ENCODE data around the gene MYO15A. TPM values are rescaled to one million over a fixed set of nuclear protein-coding genes. Genes with fewer than 3 reads are reported as not detected.

Gene MYO15A
- total and polyA plus RNA-seq, 2 of the 4 experiments (the other 2 are of a cell fraction): 0.18 to 1.1 TPM

- peaks cover 11 to 19% of the 10 kb centered on the region in 2 experiments for H3K79me1 ChIP-seq (ENCODE audit: low read depth in 1 of 2, low read length in 2 of 2)
- intact Hi-C loops (cut with micrococcal nuclease): no loop called here
These were observed 24.3 kb upstream of the MYO15A start for GRCh38 chr17:18084256-18084655.

More at GRCh38 chr17:18084256-18084655, 24.3 kb upstream of the MYO15A start:
- Histone ChIP-seq H3K27ac (ENCODE audit: insufficient read depth, low read length) (no peak overlapping the region), H2BK20ac (ENCODE audit: low read depth, low read length) (no peak overlapping the region), H2BK120ac (ENCODE audit: low read depth, low read length) (no peak overlapping the region), H3K27me3 (ENCODE audit: control insufficient read depth, insufficient read depth, low read length) (peaks cover 4% of the 10 kb centered on the region), H3K18ac (ENCODE audit: low read depth, low read length) (no peak overlapping the region), H4K91ac (ENCODE audit: insufficient read depth, low read depth, low read length) (no peak overlapping the region), H2AK9ac (replicated peaks; ENCODE audit: low read depth, low read length, poor library complexity) (no peak overlapping the region), H2AK5ac (ENCODE audit: low read depth, low read length) (no peak overlapping the region), H3K4me2 (ENCODE audit: low read depth, low read length) (no peak overlapping the region), H3K9me1 (ENCODE audit: insufficient read depth, low read length) (peaks cover 4% of the 10 kb centered on the region; the same call in 1 of the 2 replicates), H3K36me3 (ENCODE audit: control insufficient read depth, insufficient read depth, low read length) (no peaks in the 10 kb centered on the region), H3K4ac (ENCODE audit: low read depth, low read length) (no peak overlapping the region), H3K14ac (replicated peaks; ENCODE audit: low read depth, low read length) (no peak overlapping the region), H2AFZ (replicated peaks; ENCODE audit: low read length, poor library complexity) (no peak overlapping the region), H3K9me3 (ENCODE audit: control insufficient read depth, insufficient read depth, low read length) (0 out of 2 replicates have a peak, but pooled peaks cover under 1% of the 10 kb centered on the region), H3K4me3 (ENCODE audit: insufficient read depth, low read depth, low read length) (no peak overlapping the region), H3K23ac (ENCODE audit: low read depth, low read length) (no peak overlapping the region), H4K5ac (ENCODE audit: low read depth, low read length) (no peak overlapping the region), H3K56ac (ENCODE audit: extremely low read depth, insufficient read depth, low read length) (no peak overlapping the region), H3K9ac (ENCODE audit: low read depth, low read length) (no peak overlapping the region), H2BK15ac (ENCODE audit: low read depth, low read length) (no peak overlapping the region), H4K8ac (ENCODE audit: low read depth in 2 of 2, low read length in 2 of 2) (no peak overlapping the region), H4K20me1 (ENCODE audit: insufficient read depth, low read length) (peaks cover 1% of the 10 kb centered on the region; the same call in 1 of the 2 replicates), H3K4me1 (ENCODE audit: control insufficient read depth, insufficient read depth, low read length) (peaks cover 7% of the 10 kb centered on the region), H2BK5ac (ENCODE audit: low read depth, low read length, poor library complexity, severe bottlenecking) (no peak overlapping the region)
- TF ChIP-seq MXI1 (IDR thresholded peaks at IDR 0.05; ENCODE audit: borderline replicate concordance, low read depth, low read length) (no peak), NFE2L2 (IDR thresholded peaks at IDR 0.05; ENCODE audit: low read depth, low read length) (no peak), RFX5 (IDR thresholded peaks at IDR 0.05; ENCODE audit: low read depth, low read length) (no peak), MAZ (IDR thresholded peaks at IDR 0.05; ENCODE audit: borderline replicate concordance, low read depth, low read length) (no peak), CEBPB (IDR thresholded peaks at IDR 0.05; ENCODE audit: low read depth, low read length) (no peak), RAD21 (IDR thresholded peaks at IDR 0.05; ENCODE audit: low read length) (no peak), ELK1 (IDR thresholded peaks at IDR 0.05; ENCODE audit: borderline replicate concordance, low read depth, low read length) (no peak), CHD1 (IDR thresholded peaks at IDR 0.05; ENCODE audit: low read depth, low read length) (no peak), RCOR1 (IDR thresholded peaks at IDR 0.05; ENCODE audit: insufficient replicate concordance, low read length) (no peak), POLR2A (IDR thresholded peaks at IDR 0.05; ENCODE audit: low read depth, low read length) (no peak), MAFK (IDR thresholded peaks at IDR 0.05; ENCODE audit: low read depth, low read length) (no peak), FOS (IDR thresholded peaks at IDR 0.05; ENCODE audit: low read depth, low read length) (no peak), SMC3 (IDR thresholded peaks at IDR 0.05; ENCODE audit: low read depth, low read length) (no peak), USF2 (IDR thresholded peaks at IDR 0.05; ENCODE audit: low read depth, low read length) (no peak), BHLHE40 (IDR thresholded peaks at IDR 0.05; ENCODE audit: low read depth, low read length) (no peak), CTCF (conservative IDR thresholded peaks at IDR 0.05; ENCODE audit: low read depth, low read length) (no peak)
- BruUV-seq (replicated peaks): no TSS peak
- dilution Hi-C loops (cut with HindIII; ENCODE audit: low sequenced_read_pairs, unreplicated experiment) (no loop called here), in situ Hi-C loops (cut with MboI; ENCODE audit: low sequenced_read_pairs) (no loop called here)
- ChIA-PET POLR2A (ENCODE audit: unreplicated experiment) (no interaction called here), CTCF (no interaction called here)
- ATAC-seq (ENCODE audit: low read depth) (no peak), DNase-seq (no peak)
- no CpG with 5 or more reads among the region's 4 CpGs for WGBS, 2 experiments (ENCODE audit: extremely low coverage in 2 of 2, insufficient read length in 1 of 2)
